ENCODE measurements around the gene DALRD3.
A peak's percentile ranks its signal among the peaks of the same experiment; 100 is the strongest.

DALRD3 gene

GRCh38 chr3:48990636-48991469 is 27.5 kb downstream of the DALRD3 start (continued):
- TF ChIP-seq ZNF600 (tag by site-specific recombination; IDR thresholded peaks at IDR 0.05) (peak; percentile 71), ZNF394 (tag by site-specific recombination; IDR thresholded peaks at IDR 0.05; ENCODE audit: borderline replicate concordance) (peak; percentile 70; the same call in 1 of the 2 replicates)

- Histone ChIP-seq H3K4me1 (ENCODE audit: control insufficient read depth, insufficient read depth, low read length) (no peaks in the 10 kb centered on the region), H3K27ac (ENCODE audit: extremely low read depth, low read depth, low read length) (peak within 1 kb of the TSS; percentile 82), H3K36me3 (ENCODE audit: control insufficient read depth in 2 of 2, insufficient read depth in 1 of 2, low read length in 2 of 2) (peaks cover 0 to 32% of the 10 kb centered on the region in 2 experiments; a peak in 2 of 3 replicates), H3K9me3 (ENCODE audit: control insufficient read depth, insufficient read depth, low read depth, low read length) (no peaks in the 10 kb centered on the region), H3K4me3 (ENCODE audit: low read depth, low read length) (peak within 1 kb of the TSS; percentile 83)
- ChIA-PET CTCF (interaction anchor here (0.7 to 2.0 kb wide), 5 partner anchors 17 to 32 kb away, joined by 4 to 13 read pairs (median 5); partner anchors contain the start of genes NDUFAF3 and WDR6), POLR2A (interaction anchor here (1.0 to 4.6 kb wide), 6 partner anchors 17 to 104 kb away, joined by 3 to 61 read pairs (median 8); partner anchors contain the start of genes DALRD3, IMPDH2, NDUFAF3 and QRICH1)
- TF ChIP-seq, protein P1, sequence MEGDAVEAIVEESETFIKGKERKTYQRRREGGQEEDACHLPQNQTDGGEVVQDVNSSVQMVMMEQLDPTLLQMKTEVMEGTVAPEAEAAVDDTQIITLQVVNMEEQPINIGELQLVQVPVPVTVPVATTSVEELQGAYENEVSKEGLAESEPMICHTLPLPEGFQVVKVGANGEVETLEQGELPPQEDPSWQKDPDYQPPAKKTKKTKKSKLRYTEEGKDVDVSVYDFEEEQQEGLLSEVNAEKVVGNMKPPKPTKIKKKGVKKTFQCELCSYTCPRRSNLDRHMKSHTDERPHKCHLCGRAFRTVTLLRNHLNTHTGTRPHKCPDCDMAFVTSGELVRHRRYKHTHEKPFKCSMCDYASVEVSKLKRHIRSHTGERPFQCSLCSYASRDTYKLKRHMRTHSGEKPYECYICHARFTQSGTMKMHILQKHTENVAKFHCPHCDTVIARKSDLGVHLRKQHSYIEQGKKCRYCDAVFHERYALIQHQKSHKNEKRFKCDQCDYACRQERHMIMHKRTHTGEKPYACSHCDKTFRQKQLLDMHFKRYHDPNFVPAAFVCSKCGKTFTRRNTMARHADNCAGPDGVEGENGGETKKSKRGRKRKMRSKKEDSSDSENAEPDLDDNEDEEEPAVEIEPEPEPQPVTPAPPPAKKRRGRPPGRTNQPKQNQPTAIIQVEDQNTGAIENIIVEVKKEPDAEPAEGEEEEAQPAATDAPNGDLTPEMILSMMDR (tag by site-specific recombination; IDR thresholded peaks at IDR 0.05): peak; percentile 89
- TF ChIP-seq ZBTB17 (tag by site-specific recombination; IDR thresholded peaks at IDR 0.05) (peak; percentile 77), ZNF777 (tag by site-specific recombination; IDR thresholded peaks at IDR 0.05; ENCODE audit: borderline replicate concordance) (0 out of 2 replicates have a peak, but pooled peaks have one; percentile 23), ZNF560 (tag by site-specific recombination; IDR thresholded peaks at IDR 0.05; ENCODE audit: borderline replicate concordance) (no peak), ZSCAN30 (tag by site-specific recombination; IDR thresholded peaks at IDR 0.05) (no peak), GLIS1 (tag by site-specific recombination; IDR thresholded peaks at IDR 0.05) (peak; percentile 86), ZNF645 (tag by site-specific recombination; IDR thresholded peaks at IDR 0.05) (no peak), OSR2 (tag by site-specific recombination; IDR thresholded peaks at IDR 0.05) (no peak), ZNF214 (tag by site-specific recombination; IDR thresholded peaks at IDR 0.05; ENCODE audit: borderline replicate concordance) (no peak), OVOL3 (tag by site-specific recombination; IDR thresholded peaks at IDR 0.05) (no peak), GLIS2 (tag by site-specific recombination; IDR thresholded peaks at IDR 0.05) (0 out of 2 replicates have a peak, but pooled peaks have one; percentile 10), ZNF561 (tag by site-specific recombination; IDR thresholded peaks at IDR 0.05; ENCODE audit: borderline replicate concordance) (peak; percentile 6; the same call in 1 of the 2 replicates), IKZF3 (tag by site-specific recombination; IDR thresholded peaks at IDR 0.05) (peak; percentile 42; the same call in 1 of the 2 replicates), ZBTB26 (tag by site-specific recombination; optimal IDR thresholded peaks at IDR 0.05) (peak; percentile 88), EGR2 (tag by site-specific recombination; IDR thresholded peaks at IDR 0.05; ENCODE audit: low read depth) (peak; percentile 90), ZBTB8A (tag by site-specific recombination; IDR thresholded peaks at IDR 0.05) (peak; percentile 96), ZBTB48 (tag by site-specific recombination; IDR thresholded peaks at IDR 0.05) (0 out of 2 replicates have a peak, but pooled peaks have one; percentile 32), ZXDB (tag by site-specific recombination; IDR thresholded peaks at IDR 0.05) (peak; percentile 60), ZNF792 (tag by site-specific recombination; IDR thresholded peaks at IDR 0.05) (no peak), ZNF600 (tag by site-specific recombination; IDR thresholded peaks at IDR 0.05) (no peak; the same call in 1 of the 2 replicates), ZFHX2 (tag by site-specific recombination; conservative IDR thresholded peaks at IDR 0.05) (peak; percentile 96), ZBTB20 (tag by site-specific recombination; IDR thresholded peaks at IDR 0.05) (peak; percentile 100), HIC1 (tag by site-specific recombination; IDR thresholded peaks at IDR 0.05) (peak; percentile 92), ZNF571 (tag by site-specific recombination; IDR thresholded peaks at IDR 0.05) (no peak)
These were observed 28.4 kb downstream of the DALRD3 start, which contains the start of gene P4HTM for GRCh38 chr3:48989796-48990635. Gene P4HTM (plus strand): TSS chr3:48990241. CDS start chr3:48990257, 16 bp downstream.

All from HEK293 (cell line).